Non-pigmented ciliary epithelial cell (primary cell): Measurements from ENCODE around the gene SPTBN5.
"Not testable (repeated sequence)": the region's sequence is repeated elsewhere in the genome, so short reads cannot be mapped to it uniquely, and the experiment has no call there.

Experiments
- DNase-seq: peaks from one replicate; pipeline ENCODE4 v3.0.0-alpha.2; 2010; ENCODE audit warnings: low read depth

The SPTBN5 gene

GRCh38 chr15:41843571-41843970 lies 50.3 kb downstream of the SPTBN5 start:
- DNase-seq: no peak

- no peak for DNase-seq
Measured at GRCh38 chr15:41842229-41842628, 51.6 kb downstream of the SPTBN5 start.

DNA sequence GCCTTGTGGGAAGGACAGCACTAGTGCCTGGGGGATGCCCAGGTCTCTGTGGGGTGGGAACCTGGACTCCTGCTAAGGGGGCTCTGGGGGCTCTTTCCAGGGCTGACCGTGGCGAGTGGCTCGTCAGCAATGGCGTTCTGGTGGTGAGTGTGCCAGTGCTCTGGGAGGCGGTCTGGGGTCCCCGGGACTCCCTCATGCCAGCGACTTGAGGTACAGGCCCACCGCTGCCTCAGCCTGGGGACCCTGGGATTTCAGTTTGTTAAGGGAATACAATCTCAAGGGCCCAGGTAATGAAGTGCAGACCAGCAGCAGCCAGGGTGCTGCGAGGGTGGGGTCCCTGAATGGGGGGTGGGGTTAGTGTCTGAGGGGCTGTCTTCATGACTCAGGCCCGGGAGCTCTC lies 52.7 kb downstream of the SPTBN5 start:
- no peak for DNase-seq

DNA sequence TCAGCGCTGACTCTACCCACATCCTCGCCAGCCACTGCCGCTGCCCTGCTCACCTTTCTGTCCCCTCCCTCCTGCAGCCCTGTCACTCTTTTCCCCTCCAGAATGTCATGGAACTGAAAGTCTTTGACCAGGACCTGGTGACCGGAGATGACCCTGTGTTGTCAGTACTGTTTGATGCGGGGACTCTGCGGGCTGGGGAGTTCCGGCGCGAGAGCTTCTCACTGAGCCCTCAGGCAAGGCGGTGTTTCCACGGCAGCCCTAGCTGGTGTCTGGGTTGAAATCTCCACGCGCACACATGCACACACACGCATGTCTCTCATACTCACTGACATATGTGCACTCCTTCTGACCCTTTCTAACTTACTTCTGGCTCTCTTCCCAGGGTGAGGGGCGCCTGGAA lies 53.2 kb downstream of the SPTBN5 start:
- no peak for DNase-seq

DNA sequence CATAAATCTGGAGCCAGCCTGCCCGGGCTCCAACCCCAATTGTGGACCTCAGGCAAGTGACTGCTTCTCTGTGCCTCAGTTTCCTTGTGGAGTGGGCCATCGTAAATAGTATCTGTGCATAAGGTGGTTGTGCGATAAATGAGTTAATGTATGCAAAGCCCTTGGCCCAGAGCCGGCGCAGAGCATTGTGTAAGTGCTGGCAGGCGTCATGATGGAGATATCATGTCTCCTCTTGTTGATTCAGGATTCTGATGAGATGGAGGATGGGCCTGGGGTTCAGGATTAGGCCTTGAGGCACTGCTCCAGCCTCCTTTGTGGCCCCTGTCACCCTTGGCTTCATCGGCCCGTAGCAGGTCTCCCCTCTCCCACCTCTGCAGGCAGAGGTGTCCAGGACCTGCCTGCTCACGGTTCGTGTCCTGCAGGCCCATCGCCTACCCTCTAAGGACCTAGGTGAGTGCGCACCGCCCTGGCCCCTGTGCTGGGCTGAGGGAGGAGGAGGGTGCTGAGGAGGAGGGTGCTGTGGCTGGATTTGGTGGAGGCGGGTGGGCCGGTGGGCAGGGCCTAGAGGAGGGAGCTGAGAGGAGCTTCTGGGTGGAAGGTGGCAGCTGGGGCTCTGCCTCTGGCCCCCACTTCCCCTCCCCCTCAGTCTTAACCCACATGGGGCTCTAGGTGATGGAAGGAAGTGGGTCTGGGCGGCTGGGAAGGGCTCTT lies 53.9 kb downstream of the SPTBN5 start:
- no peak for DNase-seq

DNA sequence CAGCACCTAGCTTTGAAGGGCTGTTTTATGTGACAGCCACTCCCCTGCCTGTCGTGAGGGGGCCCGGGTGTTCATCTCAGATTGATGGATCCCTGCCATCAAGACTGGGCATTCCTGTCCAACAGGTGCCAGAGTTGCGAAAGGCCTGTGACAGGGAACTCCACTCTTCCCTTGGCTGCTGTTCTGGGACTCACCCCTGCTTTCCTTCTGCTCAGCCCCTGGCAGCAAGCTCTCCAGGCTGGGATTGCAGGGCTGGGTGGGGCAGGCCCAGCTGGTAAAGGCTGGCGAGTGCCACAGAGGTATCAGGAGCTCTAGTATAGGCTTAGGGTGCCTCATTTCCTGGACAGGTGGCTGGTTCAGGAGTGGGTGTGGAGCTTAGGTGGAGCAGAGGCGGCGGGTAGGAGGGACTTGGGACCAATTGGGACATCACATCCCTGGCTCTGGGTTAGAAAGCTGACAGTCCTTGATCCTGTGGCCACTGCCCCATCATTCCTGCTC lies 55.4 kb downstream of the SPTBN5 start, which contains the start of gene PLA2G4B:
TSS of gene PLA2G4B (plus strand) at position 448 of the 498 bp plus-strand sequence. CDS start 67 bp downstream, outside the sequence.
- no peak for DNase-seq

DNA sequence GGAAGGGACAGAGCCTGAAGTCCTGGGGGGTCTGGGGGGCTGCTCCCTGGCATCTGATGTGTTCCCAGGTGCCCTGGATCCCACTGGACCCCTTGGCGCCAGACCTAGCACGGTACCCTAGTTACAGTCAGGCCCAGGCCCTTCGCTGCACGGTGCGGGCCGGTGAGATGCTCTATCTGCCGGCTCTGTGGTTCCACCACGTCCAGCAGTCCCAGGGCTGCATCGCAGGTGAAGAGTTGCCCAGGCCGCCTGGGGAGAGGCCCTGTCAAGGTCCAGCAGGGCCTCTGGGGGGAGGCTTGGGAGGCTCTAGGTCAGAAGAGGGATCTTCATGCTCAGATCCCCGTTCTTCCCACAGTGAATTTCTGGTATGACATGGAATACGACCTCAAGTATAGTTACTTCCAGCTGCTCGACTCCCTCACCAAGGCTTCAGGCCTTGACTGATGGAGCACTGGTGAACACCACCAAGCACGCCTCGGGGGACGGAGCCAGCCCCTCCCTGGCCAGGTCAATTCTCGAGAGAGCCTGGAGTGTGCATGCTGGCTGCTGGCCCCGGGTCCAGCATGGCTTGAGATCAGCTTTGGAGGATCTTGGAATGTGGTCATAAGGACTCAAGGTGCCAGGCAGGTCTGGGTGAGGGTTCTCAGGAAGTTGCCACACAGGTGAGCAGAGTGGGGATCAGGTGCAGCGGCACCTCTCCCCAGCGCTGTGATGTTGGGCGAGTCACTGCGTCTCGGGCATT lies 57.0 kb downstream of the SPTBN5 start:
- DNase-seq: no peak

- DNase-seq: no peak
Measured at GRCh38 chr15:41836073-41836472, 57.8 kb downstream of the SPTBN5 start.

GRCh38 chr15:41834096-41834495 lies 59.8 kb downstream of the SPTBN5 start:
- DNase-seq: no peak

GRCh38 chr15:41832875-41833274 lies 61.0 kb downstream of the SPTBN5 start:
- DNase-seq: no peak

DNA sequence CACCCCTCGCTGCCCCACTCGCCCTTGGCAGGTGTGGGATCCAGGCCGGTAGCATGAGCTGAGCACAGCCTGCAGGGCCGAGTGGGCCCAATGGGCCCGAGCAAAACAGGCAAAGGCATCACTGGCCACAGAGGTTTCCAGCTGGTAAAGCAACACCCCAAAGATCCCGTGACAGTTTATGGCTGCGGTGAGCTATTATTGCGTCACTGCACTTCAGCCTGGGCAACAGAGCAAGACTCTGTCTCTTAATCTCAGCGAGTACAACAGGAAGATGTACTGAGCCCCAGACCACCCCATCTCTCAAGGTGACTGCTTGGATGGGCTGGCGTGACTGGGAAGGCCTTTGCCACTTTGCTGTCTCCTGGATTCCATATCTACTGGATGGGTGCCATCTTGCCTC lies 61.6 kb downstream of the SPTBN5 start:
- no peak for DNase-seq

GRCh38 chr15:41831291-41831690 lies 62.6 kb downstream of the SPTBN5 start:
- not testable (repeated sequence) for DNase-seq

DNA sequence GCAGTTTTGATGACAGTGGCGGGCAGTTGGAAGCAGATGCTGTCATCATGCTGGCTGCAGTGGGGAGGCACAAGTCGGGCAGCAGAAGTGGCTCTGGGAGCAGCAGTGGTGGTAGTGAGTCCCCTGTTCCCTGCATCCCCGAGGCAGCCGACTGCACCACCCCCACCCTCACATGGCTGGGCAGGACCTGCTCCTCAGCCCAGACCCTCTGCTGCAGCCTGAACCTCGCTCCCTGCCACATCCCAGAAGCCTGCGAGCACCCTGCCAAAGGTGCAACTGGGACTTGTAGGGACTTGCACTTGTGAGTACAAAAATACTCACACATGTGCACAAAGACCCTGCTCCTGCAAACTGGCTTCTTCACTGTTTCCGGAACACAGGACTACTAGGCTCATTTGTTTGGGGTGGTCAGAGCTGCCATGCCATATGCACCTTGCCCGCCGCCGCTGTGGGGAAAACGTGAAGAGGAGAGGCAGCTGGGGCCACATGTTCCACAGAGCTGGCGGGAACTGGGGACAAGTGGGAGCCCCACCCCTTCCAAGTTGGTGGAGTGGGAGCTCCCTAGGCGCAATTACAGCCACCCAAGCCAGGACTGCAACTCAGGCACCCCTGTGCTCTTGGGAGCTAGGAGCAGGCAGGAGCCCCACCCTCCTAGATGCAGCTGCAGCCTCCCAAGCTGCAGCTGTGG lies 63.8 kb downstream of the SPTBN5 start:
- DNase-seq: no peak

DNA sequence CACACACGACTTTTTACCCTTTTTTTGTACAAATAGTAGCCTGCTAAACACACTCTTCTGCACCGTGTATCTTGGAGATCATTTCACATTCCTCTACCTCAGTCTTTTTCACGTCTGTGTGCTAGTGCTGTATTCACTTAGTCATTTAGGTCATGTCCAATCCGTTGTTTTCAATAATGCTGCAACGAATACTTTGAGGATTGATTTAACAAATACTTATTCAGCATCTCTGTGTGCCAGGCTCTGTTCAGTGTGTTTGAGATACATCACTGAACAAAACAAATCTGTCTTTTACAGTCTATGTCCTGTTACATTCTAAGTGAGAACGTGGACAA lies 65.1 kb downstream of the SPTBN5 start:
- DNase-seq: no peak

- peak; percentile 34 for DNase-seq
Measured at GRCh38 chr15:41827880-41828806, 65.7 kb downstream of the SPTBN5 start, which contains the start of gene JMJD7. Gene JMJD7 (plus strand): TSS chr15:41828092. CDS start chr15:41828125, 33 bp downstream.

GRCh38 chr15:41827290-41827879 lies 66.5 kb downstream of the SPTBN5 start:
- no peak for DNase-seq

GRCh38 chr15:41825572-41826535 lies 68.0 kb downstream of the SPTBN5 start:
- no peak for DNase-seq

DNA sequence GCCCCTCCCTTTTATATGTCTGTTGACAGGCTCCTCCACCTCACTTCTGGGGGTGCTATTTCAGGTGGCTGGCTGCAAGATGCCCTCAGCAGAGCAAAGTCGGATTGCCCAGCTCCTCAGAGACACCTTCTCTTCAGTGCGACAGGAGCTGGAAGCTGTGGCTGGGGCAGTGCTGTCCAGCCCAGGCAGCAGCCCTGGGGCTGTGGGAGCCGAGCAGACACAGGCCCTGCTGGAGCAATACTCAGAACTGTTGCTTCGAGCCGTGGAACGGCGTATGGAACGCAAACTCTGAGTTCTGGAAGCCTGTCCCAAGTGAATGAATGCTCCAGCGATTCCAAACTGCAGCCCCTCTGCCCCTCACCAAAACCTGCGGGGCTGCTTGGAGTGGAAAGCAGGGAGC lies 68.7 kb downstream of the SPTBN5 start:
- no peak for DNase-seq

- DNase-seq: no peak
Measured at GRCh38 chr15:41824062-41824745, 69.6 kb downstream of the SPTBN5 start.
